ENCODE measurements around the gene OR6V1. TPM values are rescaled to one million over a fixed set of nuclear protein-coding genes. Genes with fewer than 3 reads are reported as not detected.

The OR6V1 gene
- polyA plus RNA-seq, 1 donor (not counting 4 experiments of a cell fraction or from before 2014, with no cell fraction given): not detected

DNA sequence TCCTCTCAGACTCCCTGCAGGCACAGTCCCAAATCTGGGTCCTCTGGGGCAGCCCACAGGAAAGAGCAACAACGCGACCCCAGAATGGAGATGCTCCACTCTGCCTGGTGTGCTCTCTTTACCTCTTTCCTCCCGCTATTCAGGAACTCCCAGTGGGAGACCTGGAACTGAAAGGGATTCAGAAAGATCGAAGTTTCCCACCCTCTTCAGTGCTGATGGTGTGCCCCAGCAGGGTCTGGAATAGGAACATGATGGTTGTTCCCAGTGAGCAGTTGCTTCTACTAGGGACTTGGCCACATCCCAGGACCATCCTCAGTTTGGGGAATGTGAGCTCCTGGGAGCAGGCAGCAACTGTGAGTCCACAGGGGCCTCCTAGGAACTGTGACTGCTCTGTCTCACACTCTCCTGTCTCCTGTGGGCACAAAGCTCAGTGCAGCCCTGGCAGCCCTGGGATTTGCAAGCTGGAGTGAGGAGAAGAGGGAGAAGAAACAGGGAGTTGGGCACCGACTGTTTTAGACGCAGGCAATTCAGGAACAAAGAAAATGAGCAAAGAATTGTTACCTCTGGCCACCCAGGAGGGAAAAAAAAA, 17.9 kb downstream of the OR6V1 start:
- Histone ChIP-seq H3K27ac (ENCODE audit: control insufficient read depth, insufficient read depth, low read length) (no peak overlapping the region), H3K79me2 (ENCODE audit: control insufficient read depth, insufficient read depth, low read length) (no peaks in the 10 kb centered on the region), H3K9me3 (ENCODE audit: control insufficient read depth, low read depth, low read length) (no peaks in the 10 kb centered on the region), H3K4me3 (ENCODE audit: control insufficient read depth in 2 of 3, extremely low read depth in 1 of 3, insufficient read depth in 2 of 3, low read depth in 1 of 3, low read length in 3 of 3) (no peak overlapping the region), H3K27me3 (ENCODE audit: control insufficient read depth, extremely low read depth, insufficient read depth, low read length) (no peaks in the 10 kb centered on the region), H3K9ac (ENCODE audit: control insufficient read depth, extremely low read depth, insufficient read depth, low read length) (no peak overlapping the region), H4K20me1 (ENCODE audit: control insufficient read depth, extremely low read depth, insufficient read depth, low read length) (no peaks in the 10 kb centered on the region), H3K4me1 (ENCODE audit: control insufficient read depth, extremely low read depth, insufficient read depth, low read length) (no peaks in the 10 kb centered on the region), H3K36me3 (ENCODE audit: control insufficient read depth in 2 of 2, extremely low read depth in 1 of 2, insufficient read depth in 2 of 2, low read length in 2 of 2) (no peaks in the 10 kb centered on the region), H3K9me1 (ENCODE audit: control insufficient read depth, extremely low read depth, insufficient read depth, low read length) (no peaks in the 10 kb centered on the region), H2AFZ (ENCODE audit: control insufficient read depth, low read length) (no peak overlapping the region), H3K4me2 (ENCODE audit: control insufficient read depth, extremely low read depth, insufficient read depth, low read depth, low read length) (no peak overlapping the region)
- DNase-seq (ENCODE audit: low read depth, low spot score): no peak
- no peak for FAIRE-seq
- TF ChIP-seq EZH2 (IDR thresholded peaks at IDR 0.05; ENCODE audit: low read length): no peak
- TF ChIP-seq, protein P1, sequence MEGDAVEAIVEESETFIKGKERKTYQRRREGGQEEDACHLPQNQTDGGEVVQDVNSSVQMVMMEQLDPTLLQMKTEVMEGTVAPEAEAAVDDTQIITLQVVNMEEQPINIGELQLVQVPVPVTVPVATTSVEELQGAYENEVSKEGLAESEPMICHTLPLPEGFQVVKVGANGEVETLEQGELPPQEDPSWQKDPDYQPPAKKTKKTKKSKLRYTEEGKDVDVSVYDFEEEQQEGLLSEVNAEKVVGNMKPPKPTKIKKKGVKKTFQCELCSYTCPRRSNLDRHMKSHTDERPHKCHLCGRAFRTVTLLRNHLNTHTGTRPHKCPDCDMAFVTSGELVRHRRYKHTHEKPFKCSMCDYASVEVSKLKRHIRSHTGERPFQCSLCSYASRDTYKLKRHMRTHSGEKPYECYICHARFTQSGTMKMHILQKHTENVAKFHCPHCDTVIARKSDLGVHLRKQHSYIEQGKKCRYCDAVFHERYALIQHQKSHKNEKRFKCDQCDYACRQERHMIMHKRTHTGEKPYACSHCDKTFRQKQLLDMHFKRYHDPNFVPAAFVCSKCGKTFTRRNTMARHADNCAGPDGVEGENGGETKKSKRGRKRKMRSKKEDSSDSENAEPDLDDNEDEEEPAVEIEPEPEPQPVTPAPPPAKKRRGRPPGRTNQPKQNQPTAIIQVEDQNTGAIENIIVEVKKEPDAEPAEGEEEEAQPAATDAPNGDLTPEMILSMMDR (optimal IDR thresholded peaks at IDR 0.05 in 1 of 3, IDR thresholded peaks at IDR 0.05 in 1 of 3, conservative IDR thresholded peaks at IDR 0.05 in 1 of 3; ENCODE audit: extremely low read depth in 1 of 3, insufficient read depth in 2 of 3, low read length in 3 of 3): no peak
- dilution Hi-C loops (cut with MboI; ENCODE audit: extremely low pct_ligation_motif_present, low sequenced_read_pairs): no loop called here

- Histone ChIP-seq H4K20me1 (ENCODE audit: control insufficient read depth, extremely low read depth, insufficient read depth, low read length) (no peaks in the 10 kb centered on the region), H3K36me3 (ENCODE audit: control insufficient read depth in 2 of 2, extremely low read depth in 1 of 2, insufficient read depth in 2 of 2, low read length in 2 of 2) (no peaks in the 10 kb centered on the region), H3K4me3 (ENCODE audit: control insufficient read depth in 2 of 3, extremely low read depth in 1 of 3, insufficient read depth in 2 of 3, low read depth in 1 of 3, low read length in 3 of 3) (no peak overlapping the region), H3K9ac (ENCODE audit: control insufficient read depth, extremely low read depth, insufficient read depth, low read length) (no peak overlapping the region), H3K9me1 (ENCODE audit: control insufficient read depth, extremely low read depth, insufficient read depth, low read length) (no peaks in the 10 kb centered on the region), H3K4me1 (ENCODE audit: control insufficient read depth, extremely low read depth, insufficient read depth, low read length) (no peaks in the 10 kb centered on the region), H3K4me2 (ENCODE audit: control insufficient read depth, extremely low read depth, insufficient read depth, low read depth, low read length) (no peak overlapping the region), H3K79me2 (ENCODE audit: control insufficient read depth, insufficient read depth, low read length) (no peaks in the 10 kb centered on the region), H3K9me3 (ENCODE audit: control insufficient read depth, low read depth, low read length) (no peaks in the 10 kb centered on the region), H3K27ac (ENCODE audit: control insufficient read depth, insufficient read depth, low read length) (no peak overlapping the region), H3K27me3 (ENCODE audit: control insufficient read depth, extremely low read depth, insufficient read depth, low read length) (no peaks in the 10 kb centered on the region), H2AFZ (ENCODE audit: control insufficient read depth, low read length) (no peak overlapping the region)
- no peak for DNase-seq (ENCODE audit: low read depth, low spot score)
- FAIRE-seq: no peak
- TF ChIP-seq, protein P1 (optimal IDR thresholded peaks at IDR 0.05 in 1 of 3, IDR thresholded peaks at IDR 0.05 in 1 of 3, conservative IDR thresholded peaks at IDR 0.05 in 1 of 3; ENCODE audit: extremely low read depth in 1 of 3, insufficient read depth in 2 of 3, low read length in 3 of 3): no peak
- TF ChIP-seq EZH2 (IDR thresholded peaks at IDR 0.05; ENCODE audit: low read length): no peak
- dilution Hi-C loops (cut with MboI; ENCODE audit: extremely low pct_ligation_motif_present, low sequenced_read_pairs): no loop called here
Observed at GRCh38 chr7:143073556-143073955, 21.4 kb downstream of the OR6V1 start.

Measured in keratinocyte (primary cell).